DOHH2 (cell line): ENCODE results near the gene ZMYM2.

Source experiments
- H3F3A ChIP-seq: fragments of 200-600 bp; sonication (generic), shearing (Covaris generic); 2 replicates; pipeline ENCODE4 v1.6.0; 2016; ENCODE audit warnings: antibody characterized with exemption, mild to moderate bottlenecking; ENCODE audit not compliant: control insufficient read depth, insufficient read depth
- H3K27ac ChIP-seq: fragments of 200-600 bp; sonication (generic); 2 replicates; pipeline ENCODE4 v1.5.1; 2014; ENCODE audit warnings: low read depth, mild to moderate bottlenecking, low read length, moderate library complexity
- H3K27me3 ChIP-seq: fragments of 200-600 bp; sonication (generic); 2 replicates; pipeline ENCODE4 v1.6.1; 2014; ENCODE audit warnings: mild to moderate bottlenecking, low read length, mixed read lengths; ENCODE audit not compliant: control insufficient read depth
- H3K36me3 ChIP-seq: fragments of 200-600 bp; sonication (generic); 2 replicates; pipeline ENCODE4 v1.6.1; 2014; ENCODE audit warnings: mild to moderate bottlenecking, low read length, moderate library complexity, mixed read lengths; ENCODE audit not compliant: control insufficient read depth
- H3K4me1 ChIP-seq: fragments of 200-600 bp; sonication (generic); 2 replicates; pipeline ENCODE4 v1.6.1; 2014; ENCODE audit warnings: mild to moderate bottlenecking, low read length, mixed read lengths; ENCODE audit not compliant: control insufficient read depth
- H3K4me2 ChIP-seq: fragments of 200-600 bp; sonication (generic); 2 replicates; pipeline ENCODE4 v1.6.0; 2014; ENCODE audit warnings: mild to moderate bottlenecking, low read length, moderate library complexity
- H3K4me3 ChIP-seq: fragments of 200-600 bp; sonication (generic); 2 replicates; pipeline ENCODE4 v1.5.1; 2014; ENCODE audit warnings: mild to moderate bottlenecking, low read length, mixed read lengths
- H3K79me2 ChIP-seq: fragments of 200-600 bp; sonication (generic); 2 replicates; pipeline ENCODE4 v1.6.1; 2014; ENCODE audit warnings: mild to moderate bottlenecking, low read length, mixed read lengths; ENCODE audit not compliant: control insufficient read depth
- H3K9me2 ChIP-seq: fragments of 200-600 bp; sonication (generic); replicated peaks from 2 replicates; pipeline ENCODE4 v1.6.1; 2014; ENCODE audit warnings: mild to moderate bottlenecking, low read length, mixed read lengths; ENCODE audit not compliant: control insufficient read depth
- H3K9me3 ChIP-seq: fragments of 200-600 bp; sonication (generic); 2 replicates; pipeline ENCODE4 v1.6.1; 2014; ENCODE audit warnings: antibody characterized with exemption, low read length, mixed read lengths; ENCODE audit not compliant: control insufficient read depth, insufficient read depth
- H4K20me1 ChIP-seq: fragments of 200-600 bp; sonication (generic); 2 replicates; pipeline ENCODE4 v1.6.0; 2014; ENCODE audit warnings: low read depth, mild to moderate bottlenecking, antibody characterized with exemption, low read length, moderate library complexity; ENCODE audit not compliant: control insufficient read depth, insufficient read depth
- CTCF ChIP-seq: fragments of 200-600 bp; sonication (generic); IDR thresholded peaks from one replicate; pipeline ENCODE4 v1.5.1; 2014; ENCODE audit warnings: antibody characterized with exemption, mild to moderate bottlenecking, low read depth, low read length; ENCODE audit not compliant: poor library complexity, severe bottlenecking
- EZH2phosphoT487 ChIP-seq: fragments of 200-600 bp; sonication (generic); IDR thresholded peaks from 2 replicates; pipeline ENCODE4 v1.6.1; 2017; ENCODE audit warnings: borderline replicate concordance, mild to moderate bottlenecking, antibody characterized with exemption, low read length, moderate library complexity, mixed read lengths

The ZMYM2 gene

GRCh38 chr13:19984430-19985218 lies 26.1 kb downstream of the ZMYM2 start:
- peak overlapping the region; percentile 26; the same call in 1 of the 2 replicates for H3K4me3 ChIP-seq
- TF ChIP-seq CTCF (peak; percentile 66), EZH2phosphoT487 (no peak)
- H3F3A ChIP-seq, result peaks cover 5% of the 10 kb centered on the region; the same call in 1 of the 2 replicates
- H3K79me2 ChIP-seq, result peaks cover 73% of the 10 kb centered on the region
- H3K27me3 ChIP-seq, result no peaks in the 10 kb centered on the region
- H3K27ac ChIP-seq, result no peak overlapping the region
- peak overlapping the region; percentile 46 for H3K4me2 ChIP-seq
- H3K9me3 ChIP-seq, result no peaks in the 10 kb centered on the region
- H3K4me1 ChIP-seq, result peaks cover 12% of the 10 kb centered on the region
- peaks cover 9% of the 10 kb centered on the region for H4K20me1 ChIP-seq
- peaks cover 13% of the 10 kb centered on the region for H3K36me3 ChIP-seq
- no peaks in the 10 kb centered on the region for H3K9me2 ChIP-seq

- Histone ChIP-seq H3K4me2 (peak overlapping the region; percentile 46), H3F3A (peaks cover 5% of the 10 kb centered on the region; the same call in 1 of the 2 replicates), H3K27ac (no peak overlapping the region), H3K4me3 (no peak overlapping the region), H3K27me3 (no peaks in the 10 kb centered on the region), H3K9me2 (no peaks in the 10 kb centered on the region), H3K9me3 (no peaks in the 10 kb centered on the region), H3K79me2 (peaks cover 77% of the 10 kb centered on the region), H3K4me1 (peaks cover 12% of the 10 kb centered on the region), H4K20me1 (peaks cover 9% of the 10 kb centered on the region), H3K36me3 (peaks cover 12% of the 10 kb centered on the region)
- no peak for TF ChIP-seq CTCF
- no peak for TF ChIP-seq EZH2phosphoT487
Observed at GRCh38 chr13:19985219-19985556, 26.7 kb downstream of the ZMYM2 start.

- no peaks in the 10 kb centered on the region for H3F3A ChIP-seq
- H3K9me2 ChIP-seq, result no peaks in the 10 kb centered on the region
- H3K79me2 ChIP-seq, result peaks cover 57% of the 10 kb centered on the region
- H4K20me1 ChIP-seq, result no peaks in the 10 kb centered on the region; the same call in 1 of the 2 replicates
- H3K36me3 ChIP-seq, result peaks cover 28% of the 10 kb centered on the region
- no peak for TF ChIP-seq EZH2phosphoT487
- TF ChIP-seq CTCF, result no peak
- no peaks in the 10 kb centered on the region for H3K9me3 ChIP-seq
- H3K27me3 ChIP-seq, result no peaks in the 10 kb centered on the region
- no peak overlapping the region for H3K4me3 ChIP-seq
- H3K27ac ChIP-seq, result no peak overlapping the region
- H3K4me1 ChIP-seq, result no peaks in the 10 kb centered on the region
- no peak overlapping the region for H3K4me2 ChIP-seq
Observed at GRCh38 chr13:19991531-19991930, 33.0 kb downstream of the ZMYM2 start.
